GM03348 (cell line): ENCODE results near the gene FAM135A.
"Not testable (repeated sequence)": the region's sequence is repeated elsewhere in the genome, so short reads cannot be mapped to it uniquely, and the experiment has no call there.

Source experiments
- DNase-seq: peaks from one replicate; pipeline ENCODE4 v3.0.0; 2012; ENCODE audit warnings: low spot score

The FAM135A gene

DNA sequence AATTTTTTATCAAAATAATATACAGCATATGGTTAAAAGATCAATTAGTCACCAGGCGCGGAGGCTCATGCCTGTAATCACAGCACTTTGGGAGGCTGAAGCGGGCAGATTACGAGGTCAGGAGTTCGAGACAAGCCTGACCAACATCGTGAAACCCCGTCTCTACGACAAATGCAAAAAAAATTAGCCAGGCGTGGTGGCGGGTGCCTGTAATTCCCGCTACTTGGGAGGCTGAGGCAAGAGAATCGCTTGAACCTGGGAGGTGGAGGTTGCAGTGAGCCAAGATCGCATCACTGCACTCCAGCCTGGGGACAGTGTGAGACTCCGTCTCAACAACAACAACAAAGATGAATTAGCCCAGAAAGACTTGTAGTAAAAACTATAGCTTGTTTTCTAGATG, 46.4 kb downstream of the FAM135A start:
- DNase-seq, result not testable (repeated sequence)

DNA sequence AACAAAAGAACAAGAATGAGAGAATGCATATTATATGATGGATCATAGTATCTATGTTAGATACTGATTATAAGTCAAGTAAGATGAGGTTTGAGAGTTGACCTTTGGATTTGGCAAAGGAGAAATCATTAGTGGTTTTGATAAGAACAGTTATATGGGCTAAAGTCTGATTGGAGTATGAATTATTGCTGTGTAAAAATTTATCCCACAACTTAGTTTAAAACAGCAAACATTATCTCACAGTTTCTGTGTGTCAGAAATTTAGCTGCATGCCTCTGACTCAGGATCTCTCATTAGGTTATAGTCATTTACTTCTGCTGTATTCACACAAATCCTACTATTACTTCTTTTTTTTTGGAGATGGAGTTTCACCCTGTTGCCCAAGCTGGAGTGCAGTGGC, 56.7 kb downstream of the FAM135A start:
- no peak for DNase-seq

DNA sequence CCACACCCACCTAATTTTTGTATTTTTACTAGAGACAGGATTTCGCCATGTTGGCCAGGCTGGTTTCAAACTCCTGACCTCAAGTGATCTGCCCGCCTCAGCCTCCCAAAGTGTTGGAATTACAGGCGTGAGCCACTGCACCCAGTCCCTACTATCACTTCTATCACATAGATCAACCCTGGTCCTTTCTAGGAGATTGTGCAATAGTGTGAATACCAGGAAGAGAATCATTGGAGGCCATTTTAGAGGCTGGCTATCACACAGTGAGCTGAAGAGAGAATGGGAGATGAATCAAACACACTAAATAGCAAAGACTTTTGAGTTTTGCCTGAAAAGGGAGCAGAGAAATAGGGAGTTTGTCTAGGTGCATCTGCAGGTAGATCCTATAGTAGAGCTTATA, 57.2 kb downstream of the FAM135A start:
- DNase-seq, result not testable (repeated sequence)

DNA sequence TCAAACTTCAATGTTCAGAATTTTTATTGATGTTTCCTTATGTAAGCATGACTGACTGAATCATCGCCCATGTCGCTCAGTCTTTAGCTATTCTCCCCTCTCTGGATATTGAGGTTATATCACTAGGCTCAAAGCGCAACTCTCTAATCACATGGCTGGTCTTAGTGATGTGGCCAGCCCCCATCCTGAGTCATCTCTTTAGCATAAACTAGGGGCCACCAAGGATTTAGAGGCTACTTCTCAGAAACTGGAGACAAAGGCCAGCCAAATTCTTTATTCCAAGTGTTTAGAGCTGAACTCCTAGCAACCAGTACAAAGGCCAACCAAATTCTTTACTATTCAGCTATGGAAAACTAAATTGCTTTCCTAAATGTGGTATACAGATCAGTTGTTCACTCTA, 61.4 kb downstream of the FAM135A start:
- no peak for DNase-seq

DNA sequence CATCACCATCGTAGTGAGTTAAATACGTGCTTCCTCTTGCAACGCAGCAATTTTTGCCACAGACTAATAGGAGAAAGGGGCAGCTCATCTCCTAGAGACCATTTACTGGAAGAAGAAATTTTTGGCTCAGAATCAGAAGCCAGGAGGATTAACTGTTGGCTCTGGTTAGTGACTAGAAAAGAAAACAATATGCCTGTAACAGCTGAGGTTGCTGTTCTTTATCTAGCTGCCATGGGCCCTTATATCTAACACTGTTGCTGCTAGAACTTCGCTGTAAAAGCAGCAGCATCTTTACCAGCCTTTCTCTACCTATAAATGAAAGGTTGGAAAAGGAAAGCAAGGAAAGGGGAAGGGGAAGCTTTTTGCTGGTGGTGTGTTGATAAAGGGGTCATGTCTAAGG, 65.9 kb downstream of the FAM135A start:
- no peak for DNase-seq

DNA sequence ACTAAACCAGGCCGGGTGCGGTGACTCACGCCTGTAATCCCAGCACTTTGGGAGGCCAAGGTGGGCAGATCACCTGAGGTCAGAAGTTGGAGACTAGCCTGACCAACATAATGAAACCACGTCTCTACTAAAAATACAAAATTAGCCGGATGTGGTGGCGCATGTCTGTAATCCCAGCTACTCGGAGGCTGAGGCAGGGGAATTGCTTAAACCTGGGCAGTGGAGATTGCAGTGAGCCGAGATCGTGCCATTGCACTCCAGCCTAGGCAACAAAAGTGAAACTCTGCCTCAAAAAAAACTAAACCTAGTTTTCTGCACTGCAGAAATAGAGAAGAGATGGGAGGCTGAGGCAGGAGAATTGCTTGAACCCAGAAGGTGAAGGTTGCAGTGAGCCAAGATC, 73.3 kb downstream of the FAM135A start:
- DNase-seq, result not testable (repeated sequence)

DNA sequence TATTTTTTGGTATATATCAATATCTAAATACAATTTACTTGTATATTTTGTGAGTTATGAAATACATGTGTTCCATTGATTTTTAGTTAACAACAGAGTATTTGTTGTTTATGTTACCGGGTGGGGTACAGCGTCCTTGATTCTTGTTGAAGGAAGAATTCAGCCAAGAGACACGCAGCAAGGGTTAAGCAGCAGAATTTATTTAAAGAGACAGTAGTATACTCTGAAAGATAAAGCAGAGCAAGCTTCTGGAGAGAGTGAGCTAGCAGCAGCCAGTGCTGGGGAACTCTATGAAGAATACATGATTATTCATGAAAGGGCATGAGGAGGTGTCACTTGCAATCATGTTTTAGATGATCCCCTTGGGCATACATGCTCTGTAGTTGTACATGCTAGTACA, 76.1 kb downstream of the FAM135A start:
- DNase-seq, result no peak

DNA sequence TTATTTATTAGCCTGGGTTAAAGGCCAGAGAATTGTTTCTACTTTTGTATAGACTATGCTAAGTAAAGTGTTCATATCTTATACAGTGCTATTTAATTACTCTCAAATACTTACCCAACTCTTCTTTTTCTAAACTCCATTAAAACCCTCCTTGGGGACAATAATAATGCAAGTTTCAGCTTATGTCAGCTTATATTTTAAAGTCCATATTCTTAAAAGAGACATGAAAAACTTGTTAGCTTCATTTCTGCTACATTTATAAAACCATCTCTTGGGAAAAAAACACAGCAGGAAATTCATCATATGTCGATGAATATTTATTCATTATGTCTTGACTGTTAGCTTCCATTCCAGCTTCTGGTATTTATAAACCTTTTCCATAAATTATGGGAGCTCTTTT, 81.5 kb downstream of the FAM135A start:
- no peak for DNase-seq

DNA sequence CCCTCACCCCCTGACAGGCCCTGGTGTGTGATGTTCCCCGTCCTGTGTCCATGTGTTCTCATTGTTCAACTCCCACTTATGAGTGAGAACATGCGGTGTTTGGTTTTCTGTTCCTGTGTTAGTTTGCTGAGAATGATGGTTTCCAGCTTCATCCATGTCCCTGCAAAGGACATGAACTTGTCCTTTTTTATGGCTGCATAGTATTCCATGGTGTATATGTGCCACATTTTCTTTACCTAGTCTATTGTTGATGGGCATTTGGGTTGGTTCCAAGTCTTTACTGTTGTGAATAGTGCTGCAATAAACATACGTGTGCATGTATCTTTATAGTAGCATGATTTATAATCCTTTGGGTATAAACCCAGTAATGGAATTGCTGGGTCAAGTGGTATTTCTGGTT, 82.5 kb downstream of the FAM135A start:
- DNase-seq, result not testable (repeated sequence)

DNA sequence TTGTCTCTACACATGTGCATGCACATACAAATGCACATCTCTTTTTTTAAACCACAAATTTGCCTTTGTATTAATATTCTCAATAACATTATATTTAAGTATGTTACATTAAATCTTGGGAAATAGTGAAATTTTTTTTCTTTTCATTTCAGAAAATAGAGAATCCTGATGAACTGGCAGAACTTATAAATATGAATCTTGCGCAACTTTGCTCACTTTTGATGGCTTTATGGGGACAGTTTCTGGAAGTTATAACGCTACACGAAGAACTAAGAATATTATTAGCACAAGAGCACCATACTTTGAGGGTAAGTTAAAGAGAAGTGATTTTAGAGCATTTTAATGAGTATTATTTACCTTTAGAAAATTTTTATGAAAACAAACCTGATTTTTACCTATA, 89.2 kb downstream of the FAM135A start:
- no peak for DNase-seq

DNA sequence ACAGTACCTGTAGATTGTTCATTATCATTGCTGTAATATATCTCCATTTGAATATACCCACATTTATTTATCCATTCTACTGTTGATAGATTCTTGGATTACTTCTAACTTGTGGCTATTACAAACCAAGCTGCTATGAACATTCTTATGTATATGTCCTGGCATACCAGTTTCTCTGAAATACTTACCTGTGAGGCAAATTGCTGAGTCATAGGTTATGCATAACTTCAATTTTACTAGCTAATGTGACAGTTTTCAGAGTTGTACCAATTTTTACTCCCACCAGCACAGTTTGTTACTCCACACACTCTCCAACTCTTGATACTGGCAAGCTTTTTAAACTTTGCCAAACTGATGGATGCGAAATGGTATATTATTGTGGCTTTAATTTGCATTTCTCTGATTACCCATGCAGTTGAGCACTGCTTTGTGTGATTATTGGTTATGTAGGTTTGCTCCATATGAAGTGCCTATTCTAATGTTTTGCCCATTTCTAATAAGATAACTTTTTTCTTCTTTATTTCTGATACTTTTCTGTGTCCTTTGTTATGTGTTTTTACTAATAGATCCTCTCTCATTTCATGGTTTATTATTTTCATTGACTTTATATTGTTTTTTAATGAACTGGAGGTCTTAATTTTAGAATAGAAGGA, 90.6 kb downstream of the FAM135A start:
- DNase-seq, result no peak

DNA sequence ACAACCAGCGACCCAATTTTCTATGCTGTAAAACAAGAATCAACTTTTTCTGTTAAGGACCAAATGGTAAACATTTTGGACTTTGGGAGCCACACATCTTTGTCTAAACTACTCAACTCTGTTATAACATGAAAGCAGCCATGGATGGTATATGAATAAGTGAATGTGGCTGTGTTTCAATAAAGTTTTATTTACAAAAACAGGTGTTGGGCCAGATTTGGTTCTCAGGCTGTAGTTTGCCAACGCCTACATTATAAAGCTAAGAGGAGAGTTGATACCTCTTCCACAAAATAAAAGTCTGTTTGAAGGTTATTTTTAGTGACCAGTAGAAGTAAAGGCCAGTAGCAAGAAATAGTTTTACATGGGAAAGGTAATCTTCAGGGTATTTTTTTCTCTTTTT, 93.0 kb downstream of the FAM135A start:
- DNase-seq, result no peak

DNA sequence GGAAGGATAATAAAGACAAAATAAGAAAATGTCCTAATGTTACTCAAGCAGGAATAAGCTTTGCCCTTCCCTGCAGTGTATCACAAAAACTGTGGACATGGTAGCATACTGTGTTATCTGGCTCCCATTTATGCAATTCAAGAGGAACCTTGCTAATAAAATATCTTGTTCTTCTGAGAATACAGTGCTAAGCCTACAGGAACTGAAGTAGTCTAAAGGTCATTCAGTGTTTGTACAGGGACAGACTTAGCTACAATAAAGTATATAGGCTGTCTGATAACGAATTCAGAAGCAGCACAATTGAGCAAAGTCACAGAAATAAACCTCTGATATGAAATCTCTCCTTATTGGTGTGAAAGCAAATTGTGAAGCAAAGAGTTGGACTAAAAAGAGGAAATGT, 93.9 kb downstream of the FAM135A start:
- DNase-seq, result no peak

DNA sequence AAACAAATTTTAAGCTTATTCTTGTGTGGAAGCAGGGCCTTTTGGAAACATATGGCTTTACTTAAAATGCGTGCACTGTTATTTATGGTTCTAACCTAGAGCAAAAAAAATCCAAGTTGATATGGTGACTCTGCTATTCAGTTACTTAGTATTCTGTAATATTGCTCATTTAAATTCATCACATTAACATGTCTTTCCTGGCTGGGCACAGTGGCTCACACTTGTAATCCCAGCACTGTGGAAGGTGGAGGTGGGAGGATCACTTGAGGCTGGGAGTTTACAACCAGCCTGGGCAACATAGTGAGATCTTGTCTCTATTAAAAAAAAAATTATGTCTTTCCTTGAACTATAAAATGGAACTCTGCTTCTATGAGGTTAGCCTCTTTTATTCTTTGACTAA, 95.6 kb downstream of the FAM135A start:
- DNase-seq, result no peak

DNA sequence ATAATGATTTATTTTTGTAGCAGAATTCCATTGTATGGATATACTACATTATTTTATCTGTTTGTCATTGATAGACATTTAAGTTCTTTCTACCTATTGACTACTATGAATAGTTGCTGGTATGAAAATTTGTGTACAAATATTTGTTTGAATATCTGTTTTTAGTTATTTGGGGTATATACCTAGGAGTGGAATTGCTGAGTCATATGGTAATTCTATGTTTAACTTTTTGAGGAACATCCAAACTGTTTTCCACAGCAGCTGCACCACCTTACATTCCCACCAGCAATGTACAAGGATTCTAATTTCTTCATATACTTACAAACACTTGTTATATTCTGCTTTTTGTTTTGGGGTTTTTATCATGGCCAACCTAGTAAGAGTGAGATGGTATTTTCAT, 97.3 kb downstream of the FAM135A start:
- DNase-seq, result no peak

DNA sequence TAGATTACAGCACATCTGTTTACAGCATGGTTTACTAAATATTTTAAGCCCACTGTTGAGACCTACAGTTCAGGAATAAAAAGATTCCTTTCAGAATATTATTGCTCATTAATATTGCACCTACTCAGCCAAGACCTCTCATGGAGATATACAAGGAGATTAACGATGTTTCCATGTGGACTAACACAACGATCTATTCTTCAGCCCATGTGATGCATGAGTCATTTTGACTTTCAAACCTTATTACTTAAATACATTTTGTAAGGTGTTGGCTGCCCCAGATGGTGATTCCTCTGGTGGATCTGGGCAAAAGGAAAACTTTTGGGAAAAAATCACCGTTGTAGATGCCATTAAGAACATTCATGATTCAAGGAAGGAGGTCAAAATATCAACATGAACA, 105.4 kb downstream of the FAM135A start:
- no peak for DNase-seq

DNA sequence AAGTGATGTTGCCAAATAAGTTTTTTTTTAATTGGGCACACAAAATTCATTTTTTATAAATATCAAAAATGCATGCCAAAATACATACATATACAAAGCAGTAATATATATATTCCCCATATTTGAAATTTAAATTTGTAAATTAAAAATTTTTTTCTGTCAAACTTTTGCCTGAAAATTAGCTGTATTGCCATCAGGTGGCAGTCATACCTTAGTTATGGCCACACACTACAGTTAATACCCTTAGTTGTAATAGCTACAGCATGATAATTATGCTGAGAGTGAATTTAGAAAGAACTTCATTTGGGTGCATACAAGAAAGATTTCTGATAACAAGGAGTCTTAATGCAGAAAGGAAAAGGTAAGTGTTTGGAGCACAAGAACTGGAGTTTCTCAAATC, 107.3 kb downstream of the FAM135A start:
- DNase-seq, result peak; percentile 16

DNA sequence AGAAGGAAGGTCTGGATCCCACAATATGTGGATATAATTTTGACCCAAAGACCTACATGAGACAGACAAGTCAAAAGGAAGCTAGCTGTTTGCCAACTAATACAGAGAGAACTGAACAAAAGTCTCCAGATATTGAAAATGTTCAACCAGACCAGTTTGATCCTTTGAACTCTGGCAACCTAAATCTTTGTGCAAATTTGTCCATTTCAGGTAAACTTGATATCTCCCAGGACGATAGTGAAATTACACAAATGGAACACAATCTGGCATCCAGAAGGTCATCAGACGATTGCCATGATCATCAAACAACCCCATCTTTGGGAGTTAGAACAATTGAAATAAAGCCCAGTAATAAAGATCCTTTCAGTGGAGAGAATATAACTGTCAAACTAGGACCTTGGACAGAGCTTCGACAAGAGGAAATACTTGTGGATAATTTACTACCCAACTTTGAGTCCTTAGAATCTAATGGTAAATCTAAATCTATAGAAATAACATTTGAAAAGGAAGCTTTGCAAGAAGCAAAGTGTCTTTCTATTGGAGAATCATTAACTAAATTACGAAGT, 111.5 kb downstream of the FAM135A start:
- no peak for DNase-seq

DNA sequence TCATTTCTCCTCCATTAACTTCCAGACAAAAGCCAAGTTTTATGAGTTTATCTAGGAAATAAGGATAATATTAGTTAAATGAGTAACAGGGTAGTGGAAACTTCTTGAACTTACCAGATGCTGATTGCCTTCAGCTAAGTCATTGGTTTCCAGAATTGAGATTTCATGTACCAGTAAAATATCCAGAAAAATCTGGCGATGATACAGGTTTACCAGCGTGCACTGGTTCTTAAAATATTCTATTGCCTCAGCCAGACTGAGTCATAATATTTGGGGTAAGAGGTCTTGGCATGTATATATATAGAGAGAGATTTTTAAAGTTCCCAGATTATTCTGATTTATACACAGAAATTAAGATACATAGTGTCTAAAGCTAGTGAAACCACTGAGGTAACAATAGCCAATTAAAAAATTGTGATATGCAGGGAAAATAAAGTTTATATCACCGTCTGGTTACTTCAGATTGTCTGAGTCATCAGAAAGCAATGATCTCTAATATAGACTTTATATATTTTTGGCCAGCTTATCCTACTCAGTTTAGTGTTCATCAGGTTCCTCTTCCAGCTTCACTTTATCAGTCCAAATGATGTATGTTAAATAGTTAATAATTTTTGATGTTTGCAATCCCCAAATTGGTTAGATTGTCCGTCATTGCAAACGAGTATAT, 113.9 kb downstream of the FAM135A start:
- no peak for DNase-seq

DNA sequence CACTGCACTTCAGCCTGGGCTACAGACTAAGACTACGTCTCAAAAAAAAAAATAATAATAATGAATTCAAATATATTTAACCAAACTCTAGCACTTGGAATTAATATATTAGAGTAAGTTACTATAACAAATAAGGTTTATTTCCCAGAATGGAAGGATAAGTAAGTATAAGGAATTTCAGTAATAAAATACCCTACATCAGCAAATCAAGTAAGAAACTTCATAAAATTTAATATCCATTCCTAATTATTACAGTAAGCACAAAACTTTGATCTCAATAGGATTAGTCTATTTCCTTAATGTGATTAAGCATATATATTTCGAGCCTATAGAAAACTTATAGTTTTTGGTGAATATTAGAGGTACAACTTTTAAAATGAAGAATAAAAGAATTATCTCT, 116.7 kb downstream of the FAM135A start:
- DNase-seq, result no peak

DNA sequence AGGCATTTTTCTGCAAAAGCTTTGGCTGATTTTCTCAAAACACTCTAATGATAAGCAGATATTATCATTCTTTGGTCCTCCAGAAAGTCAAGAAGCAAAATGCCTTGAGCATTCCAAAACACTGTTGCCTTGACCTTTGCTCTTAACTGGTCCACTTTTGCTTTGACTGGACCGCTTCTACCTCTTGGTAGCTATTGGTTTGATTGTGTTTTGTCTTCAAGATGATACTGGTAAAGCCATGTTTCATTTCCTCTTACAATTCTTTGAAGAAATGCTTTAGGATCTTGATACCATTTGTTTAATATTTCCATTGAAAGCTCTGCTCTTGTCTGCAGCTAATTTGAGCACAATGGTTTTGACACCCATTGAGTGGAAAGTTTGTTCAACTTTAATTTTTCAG, 117.8 kb downstream of the FAM135A start:
- no peak for DNase-seq

DNA sequence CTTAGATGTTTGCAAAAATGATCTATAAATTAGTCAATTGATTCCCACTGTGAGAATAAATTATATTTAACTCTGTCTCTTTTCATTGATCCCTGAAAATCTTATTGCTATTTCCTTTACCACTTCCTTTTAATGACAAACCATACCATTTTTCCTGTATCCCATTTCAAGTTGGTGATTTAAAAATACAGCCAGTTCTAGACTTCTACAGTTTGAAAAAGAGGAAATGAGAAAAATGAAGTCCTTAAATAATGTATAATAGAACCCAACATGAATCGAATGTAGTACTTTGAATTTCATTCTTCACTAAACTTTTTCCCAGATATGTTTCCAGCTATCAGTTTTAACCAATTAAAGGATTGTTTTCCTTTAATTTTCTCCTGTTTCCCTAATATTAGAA, 124.0 kb downstream of the FAM135A start:
- DNase-seq, result no peak

DNA sequence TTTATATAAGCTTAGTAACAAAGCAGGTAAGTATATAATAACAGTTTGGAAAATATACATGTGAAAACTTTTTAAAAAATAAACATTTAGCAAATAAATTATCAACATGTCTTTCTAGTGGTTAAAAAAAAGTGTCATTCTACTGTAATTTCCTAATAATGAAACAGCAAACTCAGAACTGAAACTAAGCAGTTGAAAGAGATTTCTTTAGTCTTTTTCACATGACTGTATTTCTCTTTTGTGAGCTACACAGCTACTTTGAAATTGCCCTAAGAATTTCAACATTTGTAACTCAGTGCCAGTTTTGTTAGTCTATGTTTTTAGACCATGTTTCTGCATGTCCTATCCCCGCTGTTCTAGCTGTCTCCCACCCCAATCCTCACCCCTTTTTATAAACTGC, 125.1 kb downstream of the FAM135A start:
- DNase-seq, result no peak

DNA sequence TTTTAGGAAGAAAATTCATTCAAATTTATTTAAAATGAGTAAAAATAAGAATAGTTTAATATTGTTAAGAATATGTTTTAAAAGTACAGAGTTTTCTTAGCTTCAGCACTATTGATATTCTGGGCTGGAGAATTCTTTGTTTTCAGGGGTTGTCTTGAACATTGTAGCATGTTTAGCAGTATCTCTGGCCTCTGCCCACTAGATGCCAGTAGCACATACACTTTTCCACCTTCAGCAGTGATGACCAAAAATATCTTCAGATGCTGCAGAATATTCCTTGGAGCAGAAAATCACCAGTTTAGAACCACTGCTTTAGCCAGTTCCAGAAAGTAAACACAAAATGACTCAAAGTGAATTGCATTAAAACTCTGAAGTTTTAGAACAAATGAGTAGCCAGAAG, 134.0 kb downstream of the FAM135A start:
- DNase-seq, result peak; percentile 11
